B cell (primary cell): ENCODE results near the gene LMTK3.

Experiments
- EZH2 ChIP-seq: IDR thresholded peaks from 2 replicates; pipeline ENCODE4 v1.6.1; 2012; ENCODE audit warnings: borderline replicate concordance, low read depth, mild to moderate bottlenecking, moderate library complexity, low read length; ENCODE audit not compliant: insufficient read depth, poor library complexity, severe bottlenecking
- TF ChIP-seq, protein P1 (sequence below): fragments of 200-600 bp; IDR thresholded peaks from one replicate; pipeline ENCODE4 v1.8.0; 2022; ENCODE audit warnings: antibody characterized with exemption, mild to moderate bottlenecking

GRCh38 chr19:48444936-48445200, 66.8 kb downstream of the LMTK3 start:
- TF ChIP-seq, protein P1, sequence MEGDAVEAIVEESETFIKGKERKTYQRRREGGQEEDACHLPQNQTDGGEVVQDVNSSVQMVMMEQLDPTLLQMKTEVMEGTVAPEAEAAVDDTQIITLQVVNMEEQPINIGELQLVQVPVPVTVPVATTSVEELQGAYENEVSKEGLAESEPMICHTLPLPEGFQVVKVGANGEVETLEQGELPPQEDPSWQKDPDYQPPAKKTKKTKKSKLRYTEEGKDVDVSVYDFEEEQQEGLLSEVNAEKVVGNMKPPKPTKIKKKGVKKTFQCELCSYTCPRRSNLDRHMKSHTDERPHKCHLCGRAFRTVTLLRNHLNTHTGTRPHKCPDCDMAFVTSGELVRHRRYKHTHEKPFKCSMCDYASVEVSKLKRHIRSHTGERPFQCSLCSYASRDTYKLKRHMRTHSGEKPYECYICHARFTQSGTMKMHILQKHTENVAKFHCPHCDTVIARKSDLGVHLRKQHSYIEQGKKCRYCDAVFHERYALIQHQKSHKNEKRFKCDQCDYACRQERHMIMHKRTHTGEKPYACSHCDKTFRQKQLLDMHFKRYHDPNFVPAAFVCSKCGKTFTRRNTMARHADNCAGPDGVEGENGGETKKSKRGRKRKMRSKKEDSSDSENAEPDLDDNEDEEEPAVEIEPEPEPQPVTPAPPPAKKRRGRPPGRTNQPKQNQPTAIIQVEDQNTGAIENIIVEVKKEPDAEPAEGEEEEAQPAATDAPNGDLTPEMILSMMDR: no peak
- no peak for TF ChIP-seq EZH2
